Muscle of leg (tissue), 11 donors: ENCODE results near the gene PRTN3. TPM values are rescaled to one million over a fixed set of nuclear protein-coding genes. Genes with fewer than 3 reads are reported as not detected.

Source experiments
- DNase-seq: peaks from one replicate; pipeline ENCODE4 v3.0.0; 2013
- H3K27ac ChIP-seq: one replicate; pipeline ENCODE4 v1.5.1; 2013; ENCODE audit warnings: mild to moderate bottlenecking, low read length, control low read depth
- H3K27me3 ChIP-seq: one replicate; pipeline ENCODE4 v1.6.1; 2013; ENCODE audit warnings: low read length; ENCODE audit not compliant: control insufficient read depth, insufficient read depth
- H3K36me3 ChIP-seq: one replicate; pipeline ENCODE4 v1.6.1; 2013; ENCODE audit warnings: low read length; ENCODE audit not compliant: control insufficient read depth, insufficient read depth
- H3K4me1 ChIP-seq: one replicate; pipeline ENCODE4 v1.6.1; 2013; ENCODE audit warnings: low read length; ENCODE audit not compliant: control insufficient read depth, insufficient read depth
- H3K4me3 ChIP-seq: one replicate; pipeline ENCODE4 v1.5.1; 2013; ENCODE audit warnings: low read length, control low read depth
- H3K9me3 ChIP-seq: replicated peaks from 2 replicates; pipeline ENCODE4 v1.6.1; 2013; ENCODE audit warnings: low read depth, low read length; ENCODE audit not compliant: control insufficient read depth
- WGBS: methylation state at CpG from one replicate; pipeline ENCODE4 v1.1.5; 2013; ENCODE audit warnings: missing lambda C conversion rate; ENCODE audit not compliant: insufficient coverage; 5-methylcytosine and 5-hydroxymethylcytosine counted together
- polyA plus RNA-seq, 8 donors: library from polyadenylated mRNA; unstranded; fragments of 120-200 nt; gene quantifications; one replicate each; pipeline versions ENCODE4 v1.2.1 to v1.2.3, GENCODE V29; 2013; ENCODE audit warnings: inconsistent platforms in 1 of 8, low replicate concordance in 1 of 8; ENCODE audit not compliant: insufficient read length in 8 of 8, insufficient read depth in 1 of 8
- total RNA-seq: library from RNA; stranded (reverse); fragments of 120-200 nt; gene quantifications from one replicate; pipeline ENCODE4 v1.2.4, GENCODE V29; 2013

Gene PRTN3
- total and polyA plus RNA-seq, 9 donors = 0.44 to 11.6 (median 3.8) TPM

- peak within 1 kb of the TSS; percentile 74 for H3K4me3 ChIP-seq
- peak within 1 kb of the TSS; percentile 85 for H3K27ac ChIP-seq
- H3K36me3 ChIP-seq = peaks cover 44% of the 10 kb centered on the region
- DNase-seq = peak; percentile 98
- peaks cover 10% of the 10 kb centered on the region for H3K4me1 ChIP-seq
- no peaks in the 10 kb centered on the region for H3K27me3 ChIP-seq
- WGBS = under 1% methylated on average over 43 of the region's 69 CpGs
- H3K9me3 ChIP-seq = no peaks in the 10 kb centered on the region
Measured at GRCh38 chr19:892894-893689, 52.3 kb downstream of the PRTN3 start, which contains the start of the genes MED16 and RNU6-9. Gene MED16 (minus strand): TSS chr19:893187. CDS start chr19:891131, 2,056 bp downstream. Gene RNU6-9 (plus strand): TSS chr19:893484.

- Histone ChIP-seq H3K4me1 (peaks cover 8% of the 10 kb centered on the region), H3K27ac (no peak overlapping the region), H3K4me3 (no peak overlapping the region), H3K27me3 (no peaks in the 10 kb centered on the region), H3K9me3 (no peaks in the 10 kb centered on the region), H3K36me3 (peaks cover 35% of the 10 kb centered on the region)
- DNase-seq = no peak
- WGBS = 92% methylated on average over 7 of the region's 10 CpGs
Measured at GRCh38 chr19:896434-896833, 55.6 kb downstream of the PRTN3 start.

DNA sequence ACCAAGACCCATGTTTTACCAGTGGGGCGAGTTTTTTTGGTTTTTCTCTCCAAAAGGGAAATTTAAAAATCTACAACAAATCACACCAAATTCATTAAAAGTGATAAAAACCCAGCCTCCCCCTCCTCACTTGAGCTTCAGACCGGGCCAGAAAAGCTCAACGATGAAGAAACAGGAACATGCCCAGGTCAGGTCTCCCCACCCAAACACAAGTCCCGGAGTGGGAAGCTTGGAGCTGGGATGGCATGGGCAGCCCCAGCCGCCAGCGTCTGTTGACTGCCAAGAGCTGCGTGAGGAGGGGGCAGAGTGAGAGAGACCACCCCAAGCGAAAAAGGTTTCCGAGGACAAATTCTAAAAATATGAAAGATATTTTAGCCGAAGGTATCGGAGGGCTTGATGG lies 56.2 kb downstream of the PRTN3 start:
- H3K4me3 ChIP-seq = no peak overlapping the region
- H3K27ac ChIP-seq = no peak overlapping the region
- peaks cover 4% of the 10 kb centered on the region for H3K4me1 ChIP-seq
- H3K27me3 ChIP-seq = no peaks in the 10 kb centered on the region
- DNase-seq = no peak
- peaks cover 40% of the 10 kb centered on the region for H3K36me3 ChIP-seq
- 85% methylated on average over 7 of the region's 11 CpGs for WGBS
- H3K9me3 ChIP-seq = no peaks in the 10 kb centered on the region

DNA sequence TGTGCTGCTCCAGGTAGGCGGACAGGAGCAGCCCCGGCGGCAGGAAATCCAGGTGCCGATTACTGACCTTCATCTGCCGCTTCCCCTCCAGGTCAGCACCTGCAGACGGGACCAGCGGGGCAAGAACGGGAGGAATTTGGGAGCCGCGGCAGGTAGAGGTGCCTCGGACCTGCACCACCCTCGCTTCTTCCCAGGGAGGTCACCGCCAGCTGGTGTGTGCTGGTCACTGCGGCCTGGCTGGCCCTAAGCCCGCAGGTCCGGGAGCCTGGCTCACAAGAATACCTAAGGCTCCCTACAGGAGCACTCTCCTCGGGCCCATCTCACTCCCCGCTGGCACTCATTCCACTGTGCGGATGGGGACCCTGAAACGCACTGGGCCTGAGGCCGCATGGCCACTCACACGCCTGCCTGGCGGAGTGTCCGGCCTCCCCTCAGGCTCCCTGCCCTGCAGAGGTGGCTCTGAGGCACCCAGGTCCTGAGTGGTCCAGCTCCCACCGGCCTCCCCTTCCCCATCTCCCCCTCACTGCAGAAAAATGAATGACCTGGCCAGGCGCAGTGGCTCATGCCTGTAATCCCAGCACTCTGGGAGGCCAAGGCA lies 56.7 kb downstream of the PRTN3 start:
- H3K9me3 ChIP-seq = no peaks in the 10 kb centered on the region
- H3K27ac ChIP-seq = no peak overlapping the region
- DNase-seq = no peak
- WGBS = 79% methylated on average over 25 of the region's 26 CpGs
- H3K36me3 ChIP-seq = peaks cover 45% of the 10 kb centered on the region
- H3K27me3 ChIP-seq = no peaks in the 10 kb centered on the region
- H3K4me1 ChIP-seq = no peaks in the 10 kb centered on the region
- no peak overlapping the region for H3K4me3 ChIP-seq

Other genes starting within 250 kb of the PRTN3 start
- gene POLRMT, start 207.5 kb upstream of the PRTN3 start, total RNA-seq = 28.6 TPM
- gene POLRMT, start 207.5 kb upstream of the PRTN3 start, polyA plus RNA-seq = 10 to 100 TPM; 30.0 to 42.7 (median 34.4) TPM
- 0.04 TPM for gene FGF22, start 201.1 kb upstream of the PRTN3 start, total RNA-seq
- under 1 TPM; 0.07 to 0.38 (median 0.15) TPM for gene FGF22, start 201.1 kb upstream of the PRTN3 start, polyA plus RNA-seq
- 13.2 TPM for gene RNF126, start 177.8 kb upstream of the PRTN3 start, total RNA-seq
- 10 to 100 TPM; 22.2 to 36.0 (median 30.4) TPM for gene RNF126, start 177.8 kb upstream of the PRTN3 start, polyA plus RNA-seq
- 21.2 TPM for gene FSTL3, start 164.6 kb upstream of the PRTN3 start, total RNA-seq
- 10 to 100 TPM; 14.5 to 24.3 (median 18.2) TPM for gene FSTL3, start 164.6 kb upstream of the PRTN3 start, polyA plus RNA-seq
- gene PRSS57, start 145.5 kb upstream of the PRTN3 start, total RNA-seq = 0.04 TPM
- gene PRSS57, start 145.5 kb upstream of the PRTN3 start, polyA plus RNA-seq = 1 to 10 TPM in 1 of 8 donors, under 1 TPM in 6, not detected in 1; 0.16 to 1.2 (median 0.31) TPM
- 23.7 TPM for gene PALM, start 132.1 kb upstream of the PRTN3 start, total RNA-seq
- gene PALM, start 132.1 kb upstream of the PRTN3 start, polyA plus RNA-seq = 10 to 100 TPM; 23.9 to 56.7 (median 39.0) TPM
- gene MISP, start 89.9 kb upstream of the PRTN3 start, total RNA-seq = 0.09 TPM
- gene MISP, start 89.9 kb upstream of the PRTN3 start, polyA plus RNA-seq = 10 to 100 TPM in 1 of 8 donors, 1 to 10 TPM in 1, under 1 TPM in 5, not detected in 1; 0.14 to 11.6 (median 0.18) TPM
- gene PTBP1, start 43.5 kb upstream of the PRTN3 start, total RNA-seq = 50.6 TPM
- gene PTBP1, start 43.5 kb upstream of the PRTN3 start, polyA plus RNA-seq = 100 to 1,000 TPM; 101 to 207 (median 152) TPM
- 0.35 TPM for gene PLPPR3, start 19.0 kb upstream of the PRTN3 start, total RNA-seq
- gene PLPPR3, start 19.0 kb upstream of the PRTN3 start, polyA plus RNA-seq = under 1 TPM; 0.13 to 0.90 (median 0.54) TPM
- gene AZU1, start 13.2 kb upstream of the PRTN3 start, total RNA-seq = 0.18 TPM
- 1 to 10 TPM; 1.2 to 6.5 (median 2.3) TPM for gene AZU1, start 13.2 kb upstream of the PRTN3 start, polyA plus RNA-seq
- 0.22 TPM for gene ELANE, start 11.3 kb downstream of the PRTN3 start, total RNA-seq
- 1 to 10 TPM in 2 of 8 donors, under 1 TPM in 6; 0.36 to 4.4 (median 0.67) TPM for gene ELANE, start 11.3 kb downstream of the PRTN3 start, polyA plus RNA-seq
- 8.7 TPM for gene CFD, start 18.7 kb downstream of the PRTN3 start, total RNA-seq
- gene CFD, start 18.7 kb downstream of the PRTN3 start, polyA plus RNA-seq = 1 to 10 TPM; 1.1 to 3.2 (median 1.9) TPM
- gene MED16, start 52.2 kb downstream of the PRTN3 start, total RNA-seq = 11.6 TPM
- 10 to 100 TPM; 31.9 to 48.1 (median 38.4) TPM for gene MED16, start 52.2 kb downstream of the PRTN3 start, polyA plus RNA-seq
- gene RNU6-9, start 52.5 kb downstream of the PRTN3 start, total RNA-seq = not detected
- gene RNU6-9, start 52.5 kb downstream of the PRTN3 start, polyA plus RNA-seq = not detected
- 13.1 TPM for gene R3HDM4, start 72.2 kb downstream of the PRTN3 start, total RNA-seq
- 10 to 100 TPM; 30.4 to 38.6 (median 34.7) TPM for gene R3HDM4, start 72.2 kb downstream of the PRTN3 start, polyA plus RNA-seq
- not detected for gene KISS1R, start 76.3 kb downstream of the PRTN3 start, total RNA-seq
- gene KISS1R, start 76.3 kb downstream of the PRTN3 start, polyA plus RNA-seq = not detected
- gene ARID3A, start 85.0 kb downstream of the PRTN3 start, total RNA-seq = 9.7 TPM
- 10 to 100 TPM in 7 of 8 donors, 1 to 10 TPM in 1; 9.4 to 19.1 (median 16.7) TPM for gene ARID3A, start 85.0 kb downstream of the PRTN3 start, polyA plus RNA-seq
- 24.6 TPM for gene WDR18, start 143.3 kb downstream of the PRTN3 start, total RNA-seq
- gene WDR18, start 143.3 kb downstream of the PRTN3 start, polyA plus RNA-seq = 10 to 100 TPM; 25.9 to 46.9 (median 32.8) TPM
- not detected for gene GRIN3B, start 159.4 kb downstream of the PRTN3 start, total RNA-seq
- gene GRIN3B, start 159.4 kb downstream of the PRTN3 start, polyA plus RNA-seq = under 1 TPM; 0.11 to 0.58 (median 0.30) TPM
- gene TMEM259, start 180.1 kb downstream of the PRTN3 start, total RNA-seq = 60.5 TPM
- 100 to 1,000 TPM in 3 of 8 donors, 10 to 100 TPM in 5; 73.8 to 115 (median 87.3) TPM for gene TMEM259, start 180.1 kb downstream of the PRTN3 start, polyA plus RNA-seq
- gene RNU6-2, start 180.5 kb downstream of the PRTN3 start, total RNA-seq = not detected
- not detected for gene RNU6-2, start 180.5 kb downstream of the PRTN3 start, polyA plus RNA-seq
- 31.3 TPM for gene CNN2, start 185.6 kb downstream of the PRTN3 start, total RNA-seq
- 10 to 100 TPM; 51.3 to 64.9 (median 54.3) TPM for gene CNN2, start 185.6 kb downstream of the PRTN3 start, polyA plus RNA-seq
- 8.9 TPM for gene ABCA7, start 199.1 kb downstream of the PRTN3 start, total RNA-seq
- 10 to 100 TPM in 7 of 8 donors, 1 to 10 TPM in 1; 7.9 to 23.0 (median 15.6) TPM for gene ABCA7, start 199.1 kb downstream of the PRTN3 start, polyA plus RNA-seq
- gene ARHGAP45, start 226.2 kb downstream of the PRTN3 start, total RNA-seq = 5.0 TPM
- gene ARHGAP45, start 226.2 kb downstream of the PRTN3 start, polyA plus RNA-seq = 10 to 100 TPM in 7 of 8 donors, 1 to 10 TPM in 1; 8.6 to 13.1 (median 11.2) TPM